GM18870 (cell line): ENCODE data around the gene GPR89B.
"Not testable (repeated sequence)": the region's sequence is repeated elsewhere in the genome, so short reads cannot be mapped to it uniquely, and the experiment has no call there.

Experiments
- ATAC-seq: cut with Tn5 transposase; IDR thresholded peaks from one replicate; pipeline ENCODE4 v1.9.1; 2021; ENCODE audit warnings: moderate library complexity; ENCODE audit not compliant: unreplicated experiment

The GPR89B gene

GRCh38 chr1:147935296-147935695 is 7.1 kb downstream of the GPR89B start:
- ATAC-seq = not testable (repeated sequence)

GRCh38 chr1:147940456-147940855 is 12.2 kb downstream of the GPR89B start:
- not testable (repeated sequence) for ATAC-seq

DNA sequence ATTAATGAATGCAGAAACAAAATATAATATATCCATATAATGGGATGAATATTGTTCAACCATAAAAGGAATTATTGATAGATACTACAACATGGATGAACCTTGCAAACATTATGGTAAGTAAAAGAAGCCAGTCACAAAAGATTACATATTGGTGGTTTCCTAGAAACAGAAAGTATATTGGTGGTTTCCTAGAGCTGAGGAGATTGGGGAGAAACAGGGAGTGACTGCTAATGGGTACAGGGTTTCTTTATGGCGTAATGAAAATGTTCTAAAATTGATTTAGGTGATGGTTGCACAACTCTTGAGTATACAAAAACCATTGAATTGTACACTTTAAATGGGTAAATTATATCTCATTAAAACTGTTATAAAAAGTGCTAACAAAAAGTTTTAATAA is 14.3 kb downstream of the GPR89B start:
- not testable (repeated sequence) for ATAC-seq

- not testable (repeated sequence) for ATAC-seq
These were observed 21.3 kb downstream of the GPR89B start for GRCh38 chr1:147949517-147949916.

DNA sequence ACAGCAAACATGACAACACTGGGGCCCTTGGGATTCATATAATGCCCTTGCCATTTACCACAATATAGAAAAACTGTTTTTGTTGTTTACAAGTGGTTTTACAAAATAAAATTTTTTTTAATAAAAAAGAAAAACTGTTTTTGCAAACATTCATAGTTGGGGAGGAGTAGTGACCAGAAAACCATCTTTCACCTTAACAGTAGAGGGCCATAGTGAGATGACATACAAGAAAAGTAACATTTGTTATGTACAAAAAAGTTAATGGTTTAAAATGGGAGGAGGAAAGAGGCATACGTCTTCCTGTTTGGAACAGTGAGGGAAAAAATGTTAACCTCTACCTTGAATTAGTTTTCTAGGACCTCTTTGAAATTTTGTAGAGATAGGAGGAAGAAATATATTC is 30.7 kb downstream of the GPR89B start:
- not testable (repeated sequence) for ATAC-seq

- not testable (repeated sequence) for ATAC-seq
These were observed 31.5 kb downstream of the GPR89B start for GRCh38 chr1:147959680-147960079.

GRCh38 chr1:147964575-147964974 is 36.4 kb downstream of the GPR89B start:
- not testable (repeated sequence) for ATAC-seq

- ATAC-seq = not testable (repeated sequence)
These were observed 38.4 kb downstream of the GPR89B start for GRCh38 chr1:147966657-147967056.

- ATAC-seq = not testable (repeated sequence)
These were observed 50.9 kb downstream of the GPR89B start for GRCh38 chr1:147978896-147979651.

DNA sequence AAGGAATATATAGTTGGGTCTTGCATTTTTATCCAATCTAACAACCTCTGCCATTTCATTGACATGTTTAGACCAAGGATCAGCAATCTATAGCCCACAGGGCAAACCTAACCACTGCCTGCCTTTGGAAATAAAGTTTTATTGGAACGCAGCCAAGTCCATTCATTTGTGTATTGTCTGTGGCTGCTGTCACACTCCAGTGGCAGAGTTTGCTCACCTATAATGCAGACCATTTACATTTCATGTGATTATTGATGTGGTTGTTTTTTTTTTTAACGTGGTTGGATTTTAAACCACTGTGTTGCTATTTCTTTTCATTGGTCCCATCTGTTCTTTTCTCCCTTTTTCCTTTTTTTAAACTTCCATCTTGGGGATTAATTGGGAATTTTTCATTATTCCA is 57.2 kb downstream of the GPR89B start:
- ATAC-seq = not testable (repeated sequence)

GRCh38 chr1:147987893-147988292 is 59.7 kb downstream of the GPR89B start:
- not testable (repeated sequence) for ATAC-seq

GRCh38 chr1:147992916-147993315 is 64.7 kb downstream of the GPR89B start:
- ATAC-seq = not testable (repeated sequence)

DNA sequence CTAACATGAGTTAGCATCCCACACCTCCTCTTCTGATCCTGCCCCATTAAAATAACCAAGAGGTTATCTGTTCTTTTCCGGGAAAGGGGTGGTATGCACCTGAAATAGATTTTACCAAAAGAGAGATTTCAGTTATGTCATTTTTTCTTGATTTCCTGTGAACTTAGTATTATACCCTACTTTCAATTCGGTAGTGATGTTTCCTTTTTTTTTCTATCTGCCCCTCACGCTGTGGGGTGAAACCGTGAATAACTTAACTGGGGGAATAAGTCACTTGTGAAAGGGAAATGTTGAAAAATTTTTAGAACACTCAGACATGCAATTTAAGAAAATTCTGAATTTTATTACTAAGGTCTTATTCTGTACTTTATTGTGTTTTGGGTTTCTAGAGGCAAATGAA is 65.2 kb downstream of the GPR89B start:
- ATAC-seq = not testable (repeated sequence)

- ATAC-seq = not testable (repeated sequence)
These were observed 65.8 kb downstream of the GPR89B start for GRCh38 chr1:147993825-147994615.

DNA sequence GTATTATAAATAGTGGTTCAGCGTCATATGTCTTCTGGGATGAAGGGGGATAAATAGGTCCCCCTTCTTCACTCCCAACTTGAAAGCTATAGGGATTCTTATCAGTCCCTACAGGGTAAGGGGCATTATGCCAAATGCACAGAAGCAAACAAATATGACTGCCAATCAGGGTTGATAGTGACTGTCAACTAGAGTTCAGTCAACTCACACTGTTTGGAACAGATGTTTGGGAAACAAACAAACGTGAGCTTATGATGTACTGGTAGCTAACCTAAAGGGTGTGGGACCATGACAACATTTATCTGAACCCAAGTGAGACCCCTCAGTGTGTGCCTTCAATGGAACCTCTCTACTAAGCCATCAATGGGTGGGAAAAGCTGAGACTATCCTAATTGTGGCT is 67.9 kb downstream of the GPR89B start:
- ATAC-seq = not testable (repeated sequence)

DNA sequence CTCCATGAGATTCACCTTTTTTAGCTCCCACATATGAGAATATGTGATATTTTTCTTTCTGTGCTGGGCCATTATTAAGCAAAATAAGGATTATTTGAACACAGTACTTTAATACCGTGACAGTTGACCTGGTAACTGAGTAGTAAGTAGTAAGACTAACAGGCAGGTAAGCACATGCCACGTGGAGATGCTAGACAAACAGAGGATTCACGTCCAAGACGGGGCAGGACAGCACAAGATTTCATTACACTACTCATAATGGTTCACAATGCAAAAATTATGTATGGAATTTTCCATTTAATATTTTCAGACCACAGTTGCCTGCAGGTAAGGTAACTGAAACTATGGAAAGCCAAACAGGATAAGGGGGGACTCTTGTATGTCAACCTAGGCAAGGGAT is 79.5 kb downstream of the GPR89B start:
- not testable (repeated sequence) for ATAC-seq

DNA sequence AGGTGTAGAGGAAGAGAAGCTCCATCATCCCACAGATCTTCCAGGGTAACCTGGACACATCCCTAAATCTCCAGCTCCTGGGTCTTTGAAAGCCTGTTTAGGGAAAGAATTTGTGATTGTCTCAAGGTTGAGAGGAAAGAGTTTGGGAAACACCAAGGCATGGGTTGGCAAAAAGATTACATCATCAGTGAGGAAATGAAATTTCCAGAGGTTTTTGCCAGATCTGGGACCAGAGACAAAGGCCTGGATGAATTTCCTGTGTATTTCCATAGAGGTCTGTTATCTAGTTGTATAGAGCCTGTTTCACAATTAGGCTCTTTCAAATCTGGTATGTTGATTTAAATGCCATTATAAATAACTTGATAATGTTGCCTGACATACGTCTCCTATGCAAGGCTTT is 82.3 kb downstream of the GPR89B start:
- no peak for ATAC-seq

DNA sequence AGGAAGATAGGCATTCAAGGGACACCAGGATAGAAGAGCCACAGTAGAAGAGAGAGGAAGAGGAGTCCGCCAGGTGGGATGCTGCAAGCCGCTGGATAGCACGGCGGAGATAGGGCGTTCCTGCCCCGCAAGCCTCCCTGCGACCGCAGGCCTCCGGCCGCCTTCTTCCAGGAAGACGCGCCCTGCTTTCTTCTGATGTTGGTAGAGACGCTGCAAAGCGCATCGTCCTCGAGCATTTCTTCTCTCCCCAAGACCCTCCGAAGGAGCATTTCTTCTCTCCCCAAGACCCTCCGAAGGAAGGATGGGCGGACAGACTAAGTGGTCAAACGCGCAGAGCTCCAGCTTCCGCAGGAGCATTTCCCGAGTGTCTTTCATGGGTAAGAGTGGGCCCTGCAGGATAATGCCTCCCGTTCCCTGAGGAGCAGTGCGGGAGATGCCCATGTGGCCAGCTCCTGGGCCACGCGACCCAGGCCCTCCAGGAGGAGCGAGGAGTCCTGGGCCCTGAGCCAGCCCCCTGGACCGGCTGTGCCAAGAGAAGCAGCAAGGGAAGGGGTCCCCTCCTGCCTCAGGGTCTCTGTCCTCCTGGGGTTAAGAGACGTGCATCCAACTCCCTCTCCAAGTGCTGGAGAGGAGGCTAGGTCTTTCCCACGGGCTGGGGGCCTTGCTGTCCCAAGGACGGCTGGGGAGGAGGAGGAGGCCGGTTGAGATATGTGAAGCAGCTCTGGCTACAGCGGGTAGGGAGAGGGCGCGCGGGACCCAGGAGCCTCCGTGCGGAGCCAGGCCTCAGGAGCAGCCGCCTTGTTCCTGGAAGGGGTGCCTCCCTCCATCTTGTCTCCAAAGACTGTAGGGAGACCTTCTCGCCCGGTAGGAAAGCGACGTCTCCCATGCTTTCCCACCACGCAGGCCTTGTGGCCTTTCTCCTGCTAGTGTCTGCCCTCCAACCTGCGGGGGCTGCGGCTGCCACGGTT is 85.2 kb downstream of the GPR89B start:
- not testable (repeated sequence) for ATAC-seq

GRCh38 chr1:148014289-148015200 is 86.3 kb downstream of the GPR89B start:
- ATAC-seq = not testable (repeated sequence)

GRCh38 chr1:148024918-148025317 is 96.7 kb downstream of the GPR89B start:
- ATAC-seq = not testable (repeated sequence)
